Mesendoderm (in vitro differentiated cells): ENCODE data around the gene GLT1D1.

Experiments used
- DNase-seq: peaks from one replicate; pipeline ENCODE4 v3.0.0; 2013
- H2AK5ac ChIP-seq: 2 replicates; pipeline ENCODE4 v1.6.1; 2013; ENCODE audit warnings: low read length, inconsistent platforms
- H2BK120ac ChIP-seq: 2 replicates; pipeline ENCODE4 v1.6.1; 2013; ENCODE audit warnings: low read depth, mild to moderate bottlenecking, low read length, moderate library complexity, mixed read lengths
- H2BK15ac ChIP-seq: replicated peaks from 2 replicates; pipeline ENCODE4 v1.6.1; 2013; ENCODE audit warnings: low read depth, mild to moderate bottlenecking, moderate library complexity
- H2BK5ac ChIP-seq: 2 replicates; pipeline ENCODE4 v1.6.1; 2013; ENCODE audit warnings: low read length, inconsistent platforms
- H3K18ac ChIP-seq: 2 replicates; pipeline ENCODE4 v1.6.1; 2013; ENCODE audit warnings: mild to moderate bottlenecking, low read length, mixed read lengths
- H3K23ac ChIP-seq: one replicate; pipeline ENCODE4 v1.6.1; 2013; ENCODE audit warnings: low read length
- H3K27ac ChIP-seq: 2 replicates; pipeline ENCODE4 v1.5.1; 2013; ENCODE audit warnings: low read depth, mild to moderate bottlenecking, inconsistent platforms, low read length, moderate library complexity
- H3K27me3 ChIP-seq: 2 replicates; pipeline ENCODE4 v1.6.1; 2013; ENCODE audit warnings: low read length, control low read depth, mild to moderate bottlenecking, inconsistent platforms; ENCODE audit not compliant: insufficient read depth, poor library complexity
- H3K36me3 ChIP-seq: 2 replicates; pipeline ENCODE4 v1.6.1; 2013; ENCODE audit warnings: low read length, inconsistent platforms; ENCODE audit not compliant: control insufficient read depth, insufficient read depth
- H3K4ac ChIP-seq: one replicate; pipeline ENCODE4 v1.6.1; 2013; ENCODE audit warnings: low read depth, mild to moderate bottlenecking, low read length, moderate library complexity
- H3K4me1 ChIP-seq: 2 replicates; pipeline ENCODE4 v1.6.1; 2013; ENCODE audit warnings: low read depth, low read length, inconsistent platforms; ENCODE audit not compliant: control insufficient read depth
- H3K4me2 ChIP-seq: 2 replicates; pipeline ENCODE4 v1.6.1; 2013; ENCODE audit warnings: low read length
- H3K4me3 ChIP-seq: 2 replicates; pipeline ENCODE4 v1.5.1; 2013; ENCODE audit warnings: mild to moderate bottlenecking, low read length
- H3K56ac ChIP-seq: one replicate; pipeline ENCODE4 v1.6.1; 2013; ENCODE audit warnings: low read length
- H3K79me1 ChIP-seq: 2 replicates; pipeline ENCODE4 v1.6.1; 2013; ENCODE audit warnings: low read length, inconsistent platforms
- H3K79me2 ChIP-seq: 2 replicates; pipeline ENCODE4 v1.6.1; 2013; ENCODE audit warnings: mild to moderate bottlenecking, low read length; ENCODE audit not compliant: control insufficient read depth, insufficient read depth
- H3K9ac ChIP-seq: 2 replicates; pipeline ENCODE4 v1.6.1; 2013; ENCODE audit warnings: low read length, inconsistent platforms
- H4K5ac ChIP-seq: one replicate; pipeline ENCODE4 v1.6.1; 2013; ENCODE audit warnings: low read length
- H4K8ac ChIP-seq: one replicate; pipeline ENCODE4 v1.6.1; 2013; ENCODE audit warnings: low read depth, mild to moderate bottlenecking, control low read depth, low read length, moderate library complexity
- WGBS: extraction: QIAGEN DNeasy Blood & Tissue Kit; methylation state at CpG from one replicate; pipeline ENCODE4 v1.1.7; 2013; ENCODE audit warnings: low lambda C conversion rate, missing lambda C conversion rate; ENCODE audit not compliant: insufficient coverage; ENCODE audit errors: extremely low coverage; 5-methylcytosine and 5-hydroxymethylcytosine counted together

The GLT1D1 gene

GRCh38 chr12:128929057-128929456 is 75.8 kb downstream of the GLT1D1 start:
- no peak overlapping the region for H3K4me3 ChIP-seq
- no peak overlapping the region for H2BK5ac ChIP-seq
- no peak overlapping the region for H2BK15ac ChIP-seq
- no peak overlapping the region for H2AK5ac ChIP-seq
- H3K4ac ChIP-seq: no peak overlapping the region
- H3K9ac ChIP-seq: no peak overlapping the region
- no peak overlapping the region for H4K5ac ChIP-seq
- H3K4me1 ChIP-seq: no peaks in the 10 kb centered on the region
- H3K27me3 ChIP-seq: no peaks in the 10 kb centered on the region
- H3K4me2 ChIP-seq: no peak overlapping the region
- no CpG with 5 or more reads among the region's 12 CpGs for WGBS
- H3K36me3 ChIP-seq: no peaks in the 10 kb centered on the region
- DNase-seq: no peak
- no peak overlapping the region for H3K18ac ChIP-seq
- H4K8ac ChIP-seq: no peak overlapping the region
- H2BK120ac ChIP-seq: no peak overlapping the region
- H3K23ac ChIP-seq: no peak overlapping the region
- no peaks in the 10 kb centered on the region for H3K79me2 ChIP-seq
- no peak overlapping the region for H3K56ac ChIP-seq
- no peaks in the 10 kb centered on the region for H3K79me1 ChIP-seq
- H3K27ac ChIP-seq: no peak overlapping the region

GRCh38 chr12:128930606-128931005 is 77.3 kb downstream of the GLT1D1 start:
- Histone ChIP-seq H3K79me2 (no peaks in the 10 kb centered on the region), H3K36me3 (no peaks in the 10 kb centered on the region), H2BK5ac (no peak overlapping the region), H2BK15ac (no peak overlapping the region), H3K4me3 (no peak overlapping the region), H2BK120ac (no peak overlapping the region), H3K79me1 (no peaks in the 10 kb centered on the region), H3K27me3 (no peaks in the 10 kb centered on the region), H3K4ac (no peak overlapping the region), H3K56ac (no peak overlapping the region), H3K23ac (no peak overlapping the region), H2AK5ac (no peak overlapping the region), H4K5ac (no peak overlapping the region), H3K4me2 (no peak overlapping the region), H3K18ac (no peak overlapping the region), H3K27ac (no peak overlapping the region), H3K9ac (no peak overlapping the region), H4K8ac (no peak overlapping the region), H3K4me1 (no peaks in the 10 kb centered on the region)
- DNase-seq: no peak
- WGBS: no CpG with 5 or more reads among the region's 13 CpGs

GRCh38 chr12:128932521-128932920 is 79.2 kb downstream of the GLT1D1 start:
- no peak overlapping the region for H3K9ac ChIP-seq
- no CpG with 5 or more reads among the region's 20 CpGs for WGBS
- no peak overlapping the region for H2BK120ac ChIP-seq
- H3K79me1 ChIP-seq: no peaks in the 10 kb centered on the region
- no peak overlapping the region for H3K4me2 ChIP-seq
- no peak overlapping the region for H3K23ac ChIP-seq
- H4K5ac ChIP-seq: no peak overlapping the region
- H2AK5ac ChIP-seq: no peak overlapping the region
- H3K56ac ChIP-seq: no peak overlapping the region
- no peaks in the 10 kb centered on the region for H3K36me3 ChIP-seq
- H3K27me3 ChIP-seq: no peaks in the 10 kb centered on the region
- no peak for DNase-seq
- H3K79me2 ChIP-seq: no peaks in the 10 kb centered on the region
- H4K8ac ChIP-seq: no peak overlapping the region
- no peak overlapping the region for H3K4ac ChIP-seq
- H2BK5ac ChIP-seq: no peak overlapping the region
- H3K18ac ChIP-seq: no peak overlapping the region
- H3K4me1 ChIP-seq: no peaks in the 10 kb centered on the region
- no peak overlapping the region for H3K27ac ChIP-seq
- H2BK15ac ChIP-seq: no peak overlapping the region
- H3K4me3 ChIP-seq: no peak overlapping the region

GRCh38 chr12:128933039-128933438 is 79.8 kb downstream of the GLT1D1 start:
- H3K23ac ChIP-seq: no peak overlapping the region
- H3K4me2 ChIP-seq: no peak overlapping the region
- no peak overlapping the region for H3K56ac ChIP-seq
- H2BK120ac ChIP-seq: no peak overlapping the region
- no peaks in the 10 kb centered on the region for H3K27me3 ChIP-seq
- H3K79me2 ChIP-seq: no peaks in the 10 kb centered on the region
- H4K8ac ChIP-seq: no peak overlapping the region
- H3K36me3 ChIP-seq: no peaks in the 10 kb centered on the region
- no CpG with 5 or more reads among the region's 27 CpGs for WGBS
- no peak overlapping the region for H4K5ac ChIP-seq
- no peak overlapping the region for H2AK5ac ChIP-seq
- no peak overlapping the region for H3K4ac ChIP-seq
- H3K9ac ChIP-seq: no peak overlapping the region
- H2BK15ac ChIP-seq: no peak overlapping the region
- no peaks in the 10 kb centered on the region for H3K4me1 ChIP-seq
- no peak overlapping the region for H3K27ac ChIP-seq
- DNase-seq: no peak
- H3K18ac ChIP-seq: no peak overlapping the region
- no peak overlapping the region for H3K4me3 ChIP-seq
- no peak overlapping the region for H2BK5ac ChIP-seq
- no peaks in the 10 kb centered on the region for H3K79me1 ChIP-seq

- H3K27ac ChIP-seq: no peak overlapping the region
- no peaks in the 10 kb centered on the region for H3K79me1 ChIP-seq
- H3K56ac ChIP-seq: no peak overlapping the region
- no peak overlapping the region for H3K4me2 ChIP-seq
- no peak overlapping the region for H3K23ac ChIP-seq
- H3K36me3 ChIP-seq: no peaks in the 10 kb centered on the region
- H2BK5ac ChIP-seq: no peak overlapping the region
- no peak overlapping the region for H3K4me3 ChIP-seq
- DNase-seq: no peak
- H2BK120ac ChIP-seq: no peak overlapping the region
- no peaks in the 10 kb centered on the region for H3K79me2 ChIP-seq
- H3K27me3 ChIP-seq: no peaks in the 10 kb centered on the region
- H2BK15ac ChIP-seq: no peak overlapping the region
- no CpG with 5 or more reads among the region's 7 CpGs for WGBS
- H3K9ac ChIP-seq: no peak overlapping the region
- H4K8ac ChIP-seq: no peak overlapping the region
- H3K4ac ChIP-seq: no peak overlapping the region
- H3K18ac ChIP-seq: no peak overlapping the region
- H3K4me1 ChIP-seq: no peaks in the 10 kb centered on the region
- no peak overlapping the region for H4K5ac ChIP-seq
- no peak overlapping the region for H2AK5ac ChIP-seq
Observed at GRCh38 chr12:128933926-128934325, 80.6 kb downstream of the GLT1D1 start.

DNA sequence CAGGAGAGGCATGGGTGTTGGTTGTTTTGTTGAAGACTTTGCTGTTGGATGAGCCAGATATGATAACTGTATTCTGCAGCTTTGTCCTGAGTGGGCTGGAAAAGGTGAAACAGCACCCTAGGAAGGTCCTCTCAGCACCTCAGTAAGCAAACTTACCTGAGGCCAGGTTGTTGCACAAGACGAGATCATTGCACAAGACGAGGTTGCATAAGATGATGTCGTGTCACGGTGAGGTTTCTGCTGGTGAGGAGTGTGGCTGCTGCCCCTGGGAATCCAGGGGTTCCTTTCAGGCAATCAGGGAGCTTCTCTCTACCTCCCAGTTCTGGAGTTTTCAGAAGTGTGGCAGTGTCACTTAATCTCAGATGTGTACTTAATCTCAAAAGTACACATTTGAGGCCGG is 85.6 kb downstream of the GLT1D1 start:
- H3K27me3 ChIP-seq: no peaks in the 10 kb centered on the region
- no peak overlapping the region for H2BK15ac ChIP-seq
- no peak overlapping the region for H3K4ac ChIP-seq
- no peak overlapping the region for H3K18ac ChIP-seq
- no peak overlapping the region for H3K56ac ChIP-seq
- no peak overlapping the region for H4K5ac ChIP-seq
- no peaks in the 10 kb centered on the region for H3K79me2 ChIP-seq
- no peaks in the 10 kb centered on the region for H3K4me1 ChIP-seq
- H2AK5ac ChIP-seq: no peak overlapping the region
- no peak overlapping the region for H3K4me3 ChIP-seq
- H2BK5ac ChIP-seq: no peak overlapping the region
- no peak for DNase-seq
- no peaks in the 10 kb centered on the region for H3K36me3 ChIP-seq
- H3K4me2 ChIP-seq: no peak overlapping the region
- no peak overlapping the region for H2BK120ac ChIP-seq
- H3K27ac ChIP-seq: no peak overlapping the region
- H4K8ac ChIP-seq: no peak overlapping the region
- no peak overlapping the region for H3K23ac ChIP-seq
- no peaks in the 10 kb centered on the region for H3K79me1 ChIP-seq
- H3K9ac ChIP-seq: no peak overlapping the region
- no CpG with 5 or more reads among the region's 5 CpGs for WGBS
